Sigmoid colon (tissue), 4 donors: ENCODE data around the gene GATA5.

ENCODE experiments used
- EP300 ChIP-seq, 4 donors: sonication (generic); formaldehyde crosslinking; IDR thresholded peaks; one replicate each; pipeline ENCODE4 v1.6.1; 2017; ENCODE audit warnings: antibody characterized with exemption in 4 of 4
- POLR2A ChIP-seq, 2 donors: fragments of 450-650 bp; IDR thresholded peaks; one replicate each; pipeline ENCODE4 v1.6.1; 2016; ENCODE audit warnings: antibody characterized with exemption in 2 of 2, mild to moderate bottlenecking in 2 of 2, moderate library complexity in 2 of 2
- POLR2AphosphoS5 ChIP-seq, 4 donors: sonication (generic); formaldehyde crosslinking; IDR thresholded peaks; one replicate each; pipeline ENCODE4 v1.6.1; 2017; ENCODE audit warnings: antibody characterized with exemption in 4 of 4
- TF ChIP-seq, protein P1 (sequence below), 4 experiments: fragments of 450-650 bp in 3 of 4; fragments of 200-600 bp in 1 of 4; IDR thresholded peaks; one replicate each; pipeline ENCODE4 v1.5.1; 2016 to 2019; ENCODE audit warnings: antibody characterized with exemption in 4 of 4, mild to moderate bottlenecking in 3 of 4, moderate library complexity in 2 of 4

DNA sequence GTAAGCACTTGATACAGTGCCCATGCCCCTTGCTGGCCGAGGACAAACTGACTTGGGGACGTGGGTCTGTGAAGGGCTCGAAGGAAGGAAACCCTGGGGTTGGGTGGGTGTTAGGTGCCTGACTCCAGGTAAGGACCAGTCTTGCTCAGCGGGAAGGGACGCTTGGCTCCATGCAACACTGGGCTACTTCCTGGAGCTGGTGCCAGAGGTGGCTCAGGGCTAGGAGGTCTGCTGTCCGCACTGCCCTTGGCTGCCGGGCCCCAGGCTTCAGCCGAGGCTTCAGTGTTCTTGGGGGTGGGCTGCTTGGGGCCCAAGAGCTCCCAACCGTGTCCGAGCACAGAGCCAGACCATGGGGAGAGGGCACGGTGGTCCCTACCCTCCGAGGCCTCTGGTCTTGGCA is 5.3 kb downstream of the GATA5 start:
- TF ChIP-seq, protein P1, sequence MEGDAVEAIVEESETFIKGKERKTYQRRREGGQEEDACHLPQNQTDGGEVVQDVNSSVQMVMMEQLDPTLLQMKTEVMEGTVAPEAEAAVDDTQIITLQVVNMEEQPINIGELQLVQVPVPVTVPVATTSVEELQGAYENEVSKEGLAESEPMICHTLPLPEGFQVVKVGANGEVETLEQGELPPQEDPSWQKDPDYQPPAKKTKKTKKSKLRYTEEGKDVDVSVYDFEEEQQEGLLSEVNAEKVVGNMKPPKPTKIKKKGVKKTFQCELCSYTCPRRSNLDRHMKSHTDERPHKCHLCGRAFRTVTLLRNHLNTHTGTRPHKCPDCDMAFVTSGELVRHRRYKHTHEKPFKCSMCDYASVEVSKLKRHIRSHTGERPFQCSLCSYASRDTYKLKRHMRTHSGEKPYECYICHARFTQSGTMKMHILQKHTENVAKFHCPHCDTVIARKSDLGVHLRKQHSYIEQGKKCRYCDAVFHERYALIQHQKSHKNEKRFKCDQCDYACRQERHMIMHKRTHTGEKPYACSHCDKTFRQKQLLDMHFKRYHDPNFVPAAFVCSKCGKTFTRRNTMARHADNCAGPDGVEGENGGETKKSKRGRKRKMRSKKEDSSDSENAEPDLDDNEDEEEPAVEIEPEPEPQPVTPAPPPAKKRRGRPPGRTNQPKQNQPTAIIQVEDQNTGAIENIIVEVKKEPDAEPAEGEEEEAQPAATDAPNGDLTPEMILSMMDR (IDR thresholded peaks at IDR 0.05) = no peak
- TF ChIP-seq POLR2A (IDR thresholded peaks at IDR 0.05) (no peak), EP300 (IDR thresholded peaks at IDR 0.05) (no peak), POLR2AphosphoS5 (IDR thresholded peaks at IDR 0.05) (no peak)
